Fibroblast of the aortic adventitia (primary cell): ENCODE measurements around the gene PLCL2. TPM values are rescaled to one million over a fixed set of nuclear protein-coding genes. Genes with fewer than 3 reads are reported as not detected.

Source experiments
- DNase-seq: peaks from one replicate; pipeline ENCODE4 v3.0.0-alpha.2; 2010; ENCODE audit warnings: low read depth
- H3K4me3 ChIP-seq: 2 replicates; pipeline ENCODE4 v1.5.1; 2011; ENCODE audit warnings: low read depth, mild to moderate bottlenecking, control low read depth, low read length, moderate library complexity
- CTCF ChIP-seq: IDR thresholded peaks from 2 replicates; pipeline ENCODE4 v1.5.1; 2011; ENCODE audit warnings: mild to moderate bottlenecking, low read length, control low read depth, inconsistent platforms; ENCODE audit not compliant: insufficient read depth
- total RNA-seq: library from RNA; depleted of rRNA; stranded (reverse); fragments of >200 nt; gene quantifications from 2 replicates; pipeline ENCODE4 v1.2.3, GENCODE V29; 2012; ENCODE audit warnings: low replicate concordance

The PLCL2 gene
- total RNA-seq, 1 donor = 11.6 TPM

DNA sequence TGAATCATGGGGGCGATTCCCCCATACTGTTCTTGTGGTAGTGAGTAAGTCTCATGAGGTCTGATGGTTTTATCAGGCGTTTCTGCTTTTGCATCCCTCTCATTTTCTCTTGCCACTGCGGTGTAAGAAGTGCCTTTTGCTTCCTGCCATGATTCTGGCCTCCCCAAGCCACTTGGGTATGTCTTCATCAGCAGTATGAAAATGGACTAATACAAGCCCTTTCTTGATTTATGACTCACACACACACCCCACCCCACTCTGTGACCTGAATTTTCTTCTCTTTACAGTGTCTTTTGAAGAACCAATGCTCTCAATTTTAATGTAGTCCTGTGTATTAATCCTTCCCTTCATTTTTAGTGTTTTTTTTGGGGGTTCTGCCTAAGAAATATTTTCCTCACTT is 244.8 kb downstream of the PLCL2 start:
- DNase-seq = no peak
- H3K4me3 ChIP-seq = no peak overlapping the region
- TF ChIP-seq CTCF = no peak

DNA sequence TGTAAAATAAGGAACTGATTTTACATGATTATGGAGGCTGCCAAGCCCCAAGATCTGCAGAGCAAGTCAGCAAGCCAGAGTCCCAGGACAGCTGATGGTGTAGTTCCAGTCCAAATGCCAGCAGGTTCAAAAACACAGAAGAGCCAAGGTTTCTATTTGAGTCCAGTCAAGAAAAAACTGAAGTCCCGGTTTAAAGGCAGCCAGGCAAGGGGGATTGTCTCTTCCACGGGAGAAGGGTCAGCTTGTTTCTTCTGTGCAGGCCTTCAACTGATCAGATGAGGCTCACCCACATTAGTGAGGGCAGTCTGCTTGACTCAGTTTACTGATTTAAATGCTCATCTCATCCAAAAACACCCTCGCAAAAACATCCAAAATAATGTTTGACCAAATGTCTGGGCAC is 246.2 kb downstream of the PLCL2 start:
- DNase-seq = no peak
- TF ChIP-seq CTCF = no peak
- no peak overlapping the region for H3K4me3 ChIP-seq

DNA sequence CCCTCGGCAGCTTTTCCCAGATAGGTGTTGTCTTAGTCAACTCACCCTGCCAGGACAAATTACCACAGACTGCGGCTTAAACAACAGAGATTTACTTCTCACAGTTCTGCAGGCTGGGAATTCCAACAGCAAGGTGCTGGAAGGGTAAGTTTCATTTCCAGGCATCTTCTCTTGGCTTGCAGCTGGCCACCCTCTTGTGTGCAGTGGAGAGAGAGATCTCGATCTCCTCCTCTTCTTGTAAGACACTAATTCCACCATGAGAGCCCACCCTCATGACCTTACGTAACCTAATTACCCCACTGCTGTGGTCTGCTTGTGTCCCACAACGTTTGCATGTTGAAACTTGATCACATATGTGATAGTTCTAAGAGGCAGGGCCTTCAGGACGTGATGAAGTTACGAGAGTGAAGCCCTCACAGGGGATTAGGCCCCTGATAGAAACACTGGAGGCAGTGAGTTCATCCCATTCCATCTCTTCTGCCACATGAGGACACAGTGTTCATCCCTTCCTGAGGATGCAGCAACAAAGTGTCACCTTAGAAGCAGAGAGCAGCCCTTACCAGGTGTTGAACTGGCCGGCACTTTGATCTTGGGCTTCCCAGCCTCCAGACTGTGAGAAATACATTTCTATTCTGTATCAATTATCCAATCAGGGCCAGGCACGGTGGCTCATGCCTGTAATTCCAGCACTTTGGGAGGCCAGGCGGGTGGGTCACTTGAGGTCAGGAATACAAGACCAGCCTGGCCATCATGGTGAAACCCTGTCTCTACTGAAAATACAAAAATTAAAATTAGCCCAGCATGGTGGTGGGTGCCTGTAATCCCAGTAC is 247.7 kb downstream of the PLCL2 start:
- no peak overlapping the region for H3K4me3 ChIP-seq
- TF ChIP-seq CTCF = no peak
- DNase-seq = no peak

GRCh38 chr3:17133632-17134545 is 249.1 kb downstream of the PLCL2 start:
- no peak for TF ChIP-seq CTCF
- peak; percentile 48 for DNase-seq
- no peak overlapping the region for H3K4me3 ChIP-seq

- TF ChIP-seq CTCF = no peak
- DNase-seq = no peak
- no peak overlapping the region for H3K4me3 ChIP-seq
Measured at GRCh38 chr3:17135696-17136095, 250.9 kb downstream of the PLCL2 start.

- H3K4me3 ChIP-seq = no peak overlapping the region
- no peak for TF ChIP-seq CTCF
- peak; percentile 29 for DNase-seq
Measured at GRCh38 chr3:17136136-17136721, 251.5 kb downstream of the PLCL2 start.
